Tibial artery (tissue), 4 donors: ENCODE data around the gene MRPL40.

Experiments
- DNase-seq, 2 donors: peaks; one replicate each; pipeline ENCODE4 v3.0.0-alpha.2; 2019
- H3K27ac ChIP-seq, 2 donors: fragments of 200-600 bp; sonication (generic) in 1 of 2; 1 replicate in 1 of 2; 2 replicates in 1 of 2; pipeline ENCODE4 v1.5.1; 2018 to 2019; ENCODE audit warnings: mild to moderate bottlenecking in 1 of 2
- H3K27me3 ChIP-seq, 2 donors: fragments of 200-600 bp; sonication (generic) in 1 of 2; one replicate each; pipeline versions ENCODE4 v1.5.1 to v1.6.0; 2016 to 2019
- H3K36me3 ChIP-seq, 3 donors: fragments of 200-600 bp; sonication (generic) in 2 of 3; one replicate each; pipeline ENCODE4 v1.5.1; 2016 to 2019; ENCODE audit warnings: mild to moderate bottlenecking in 2 of 3
- H3K4me1 ChIP-seq, 4 donors: fragments of 200-600 bp; sonication (generic) in 2 of 4; 1 replicate in 3 of 4; 2 replicates in 1 of 4; pipeline ENCODE4 v1.5.1; 2016 to 2019
- H3K4me3 ChIP-seq, 2 donors: fragments of 200-600 bp; sonication (generic) in 1 of 2; 1 replicate in 1 of 2; 2 replicates in 1 of 2; pipeline ENCODE4 v1.5.1; 2018 to 2019; ENCODE audit warnings: mild to moderate bottlenecking in 2 of 2
- H3K9me3 ChIP-seq, 3 donors: fragments of 200-600 bp; sonication (generic) in 1 of 3; one replicate each; pipeline ENCODE4 v1.5.1; 2016 to 2019
- intact Hi-C: fragments of 100-400 bp; cut with DNase I; formaldehyde crosslinking; loops from one replicate; pipeline ENCODE4 v1.15.0; 2023; ENCODE audit warnings: low total_unique reads
- TF ChIP-seq, protein P1 (sequence below), 2 experiments: fragments of 200-600 bp in 1 of 2; fragments of 450-650 bp in 1 of 2; IDR thresholded peaks; one replicate each; pipeline ENCODE4 v1.5.1; 2017 to 2019; ENCODE audit warnings: antibody characterized with exemption in 2 of 2, mild to moderate bottlenecking in 1 of 2, moderate library complexity in 1 of 2

Gene MRPL40

DNA sequence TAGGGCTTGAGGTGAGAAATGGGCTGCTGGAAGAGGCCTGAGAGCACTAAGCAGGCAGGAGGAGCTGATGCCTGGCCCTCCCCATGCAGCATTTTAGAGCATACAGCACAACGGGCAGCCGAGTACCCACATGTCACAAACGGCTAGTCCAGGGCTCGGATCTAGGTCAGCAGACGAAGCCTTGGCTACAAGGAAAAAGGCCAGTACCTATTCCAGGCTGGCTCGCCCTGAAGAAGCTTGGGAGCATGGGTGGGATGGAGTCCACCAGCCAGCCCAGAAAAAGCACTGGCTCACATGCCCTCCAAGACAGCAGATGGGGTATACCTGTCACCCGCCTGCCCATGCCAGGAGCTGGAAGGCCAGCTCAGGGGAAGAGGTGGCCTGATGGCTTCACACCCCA is 37.1 kb downstream of the MRPL40 start:
- no peaks in the 10 kb centered on the region for H3K27me3 ChIP-seq
- intact Hi-C loops = no loop called here
- H3K27ac ChIP-seq = no peak overlapping the region
- H3K4me1 ChIP-seq = no peaks in the 10 kb centered on the region
- no peaks in the 10 kb centered on the region for H3K9me3 ChIP-seq
- TF ChIP-seq, protein P1, sequence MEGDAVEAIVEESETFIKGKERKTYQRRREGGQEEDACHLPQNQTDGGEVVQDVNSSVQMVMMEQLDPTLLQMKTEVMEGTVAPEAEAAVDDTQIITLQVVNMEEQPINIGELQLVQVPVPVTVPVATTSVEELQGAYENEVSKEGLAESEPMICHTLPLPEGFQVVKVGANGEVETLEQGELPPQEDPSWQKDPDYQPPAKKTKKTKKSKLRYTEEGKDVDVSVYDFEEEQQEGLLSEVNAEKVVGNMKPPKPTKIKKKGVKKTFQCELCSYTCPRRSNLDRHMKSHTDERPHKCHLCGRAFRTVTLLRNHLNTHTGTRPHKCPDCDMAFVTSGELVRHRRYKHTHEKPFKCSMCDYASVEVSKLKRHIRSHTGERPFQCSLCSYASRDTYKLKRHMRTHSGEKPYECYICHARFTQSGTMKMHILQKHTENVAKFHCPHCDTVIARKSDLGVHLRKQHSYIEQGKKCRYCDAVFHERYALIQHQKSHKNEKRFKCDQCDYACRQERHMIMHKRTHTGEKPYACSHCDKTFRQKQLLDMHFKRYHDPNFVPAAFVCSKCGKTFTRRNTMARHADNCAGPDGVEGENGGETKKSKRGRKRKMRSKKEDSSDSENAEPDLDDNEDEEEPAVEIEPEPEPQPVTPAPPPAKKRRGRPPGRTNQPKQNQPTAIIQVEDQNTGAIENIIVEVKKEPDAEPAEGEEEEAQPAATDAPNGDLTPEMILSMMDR (IDR thresholded peaks at IDR 0.05) = no peak
- H3K36me3 ChIP-seq = peaks cover 74 to 100% (median 100%) of the 10 kb centered on the region in 3 donors
- no peak overlapping the region for H3K4me3 ChIP-seq
- no peak for DNase-seq

DNA sequence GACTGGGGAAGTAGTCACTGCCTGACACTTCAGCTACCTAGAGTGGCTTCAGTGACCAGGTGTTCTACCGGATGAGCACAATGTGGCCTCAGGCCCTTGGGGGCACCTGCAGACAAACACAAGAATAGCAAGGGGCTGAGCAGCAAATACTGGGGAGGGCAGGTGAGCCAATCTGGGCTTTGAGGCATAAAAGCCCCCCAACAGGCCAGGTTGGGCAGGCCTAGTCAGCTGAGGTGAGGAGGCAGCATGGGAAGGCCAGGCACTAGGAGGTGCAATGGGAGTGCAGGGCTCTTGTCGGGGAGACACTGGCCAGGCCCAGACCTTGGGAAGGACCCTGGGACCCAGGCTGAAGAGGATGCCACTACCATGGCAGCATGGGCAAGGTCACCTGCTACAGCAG is 37.7 kb downstream of the MRPL40 start:
- intact Hi-C loops = no loop called here
- peaks cover 74 to 100% (median 99%) of the 10 kb centered on the region in 3 donors for H3K36me3 ChIP-seq
- no peaks in the 10 kb centered on the region for H3K4me1 ChIP-seq
- no peak overlapping the region for H3K27ac ChIP-seq
- H3K9me3 ChIP-seq = no peaks in the 10 kb centered on the region
- no peak overlapping the region for H3K4me3 ChIP-seq
- TF ChIP-seq, protein P1 (IDR thresholded peaks at IDR 0.05) = no peak
- no peak for DNase-seq
- no peaks in the 10 kb centered on the region for H3K27me3 ChIP-seq

DNA sequence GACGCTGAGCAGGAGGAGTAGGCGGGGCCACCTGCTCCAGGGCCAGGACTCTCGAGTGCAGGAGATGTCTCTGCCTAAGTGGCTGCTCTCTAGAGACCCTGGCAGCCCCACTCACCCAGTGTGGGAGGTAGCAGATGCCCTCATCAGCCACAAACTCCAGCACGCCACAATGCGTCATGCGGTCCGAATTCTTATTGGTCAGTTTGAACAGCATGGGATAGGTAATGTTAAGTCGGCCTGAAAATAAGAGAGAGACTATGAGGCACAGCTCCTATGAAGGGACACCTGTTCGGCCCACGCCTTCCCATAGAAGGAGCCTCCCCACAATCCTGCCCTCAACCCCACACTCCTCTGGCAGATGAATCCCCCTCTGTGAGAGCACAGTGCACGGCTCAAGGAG is 39.2 kb downstream of the MRPL40 start:
- no peak overlapping the region for H3K27ac ChIP-seq
- DNase-seq = no peak
- intact Hi-C loops = no loop called here
- TF ChIP-seq, protein P1 (IDR thresholded peaks at IDR 0.05) = no peak
- H3K36me3 ChIP-seq = peaks cover 60 to 91% (median 83%) of the 10 kb centered on the region in 3 donors
- H3K27me3 ChIP-seq = no peaks in the 10 kb centered on the region
- H3K9me3 ChIP-seq = no peaks in the 10 kb centered on the region
- peaks cover 0 to 3% (median 0%) of the 10 kb centered on the region in 4 donors for H3K4me1 ChIP-seq
- no peak overlapping the region for H3K4me3 ChIP-seq

DNA sequence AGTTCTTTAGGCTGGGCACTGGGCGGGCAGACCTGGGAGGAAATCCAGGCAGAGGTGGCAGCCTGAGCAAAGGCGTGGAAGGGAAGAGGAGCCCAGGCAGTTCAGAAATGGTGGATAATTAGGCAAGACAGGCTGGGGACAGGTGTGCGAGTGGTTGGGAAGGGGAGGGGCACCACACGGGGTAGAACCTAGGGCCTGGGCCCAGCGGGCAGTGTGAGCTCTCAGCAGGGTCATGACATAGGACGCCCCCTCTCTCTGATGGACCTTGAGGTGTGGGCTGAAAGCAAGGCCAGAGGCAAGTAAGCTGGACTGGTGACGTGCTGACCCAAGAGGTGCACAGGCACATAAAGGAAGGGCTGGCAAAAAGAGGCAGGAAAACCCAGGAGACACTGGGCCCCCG is 39.9 kb downstream of the MRPL40 start:
- Histone ChIP-seq H3K27me3 (no peaks in the 10 kb centered on the region), H3K4me3 (no peak overlapping the region), H3K4me1 (peaks cover 0 to 5% (median 1%) of the 10 kb centered on the region in 4 donors), H3K36me3 (peaks cover 54 to 85% (median 77%) of the 10 kb centered on the region in 3 donors), H3K27ac (no peak overlapping the region), H3K9me3 (no peaks in the 10 kb centered on the region)
- no peak for DNase-seq
- TF ChIP-seq, protein P1 (IDR thresholded peaks at IDR 0.05) = no peak
- intact Hi-C loops = no loop called here

DNA sequence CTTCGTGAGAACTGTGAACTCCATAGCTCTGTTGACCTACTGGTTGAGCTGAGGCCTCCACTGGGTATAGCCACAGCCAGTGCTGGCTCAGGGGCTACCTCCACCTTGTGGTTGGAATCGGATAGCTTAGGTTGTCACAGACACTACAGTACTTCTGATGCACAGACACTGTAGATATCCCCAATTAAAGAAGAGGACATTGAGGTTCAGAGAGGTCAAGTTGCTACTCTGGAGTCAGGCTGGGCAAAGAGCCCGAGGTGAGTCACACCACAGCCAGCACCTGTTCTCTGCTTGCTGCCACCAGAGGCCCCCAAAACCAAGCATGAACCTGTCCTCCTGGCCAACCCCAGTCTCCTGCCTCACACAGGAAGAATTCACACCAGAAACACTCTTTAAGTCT is 41.2 kb downstream of the MRPL40 start:
- intact Hi-C loops = no loop called here
- TF ChIP-seq, protein P1 (IDR thresholded peaks at IDR 0.05) = no peak
- peaks cover 40 to 71% (median 63%) of the 10 kb centered on the region in 3 donors for H3K36me3 ChIP-seq

DNA sequence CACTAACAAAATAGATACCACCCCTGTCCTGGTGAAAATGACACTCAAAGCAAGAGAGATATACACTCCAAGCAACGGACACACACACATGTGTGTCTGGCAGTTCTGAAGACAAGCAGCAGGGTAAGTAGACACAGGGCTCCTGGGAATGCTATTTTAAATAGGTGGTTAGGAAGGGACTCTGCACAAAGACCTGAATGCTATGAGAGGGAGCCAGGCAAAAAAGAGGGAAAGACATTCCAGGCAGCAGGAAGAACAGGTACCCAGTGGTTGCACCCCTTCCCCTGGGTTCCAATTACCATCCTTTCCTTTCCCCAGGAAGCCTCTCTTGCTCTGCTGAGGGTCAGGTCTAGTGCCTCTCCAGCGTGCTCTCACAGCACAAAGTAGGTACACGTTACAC is 43.7 kb downstream of the MRPL40 start:
- intact Hi-C loops = loop anchor here (5.0 kb wide), 2 partner anchors 241 to 299 kb away; partner anchors contain the start of gene SLC25A1

More for the DNA sequence above, 41.2 kb downstream of the MRPL40 start:
- Histone ChIP-seq H3K27me3 (no peaks in the 10 kb centered on the region), H3K9me3 (no peaks in the 10 kb centered on the region), H3K27ac (no peak overlapping the region), H3K4me3 (no peak overlapping the region), H3K4me1 (peaks cover 0 to 16% (median 7%) of the 10 kb centered on the region in 4 donors)
- no peak for DNase-seq

More for the DNA sequence above, 43.7 kb downstream of the MRPL40 start:
- Histone ChIP-seq H3K27ac (no peak overlapping the region), H3K36me3 (peaks cover 16 to 47% (median 39%) of the 10 kb centered on the region in 3 donors), H3K27me3 (no peaks in the 10 kb centered on the region), H3K4me1 (peaks cover 0 to 23% (median 12%) of the 10 kb centered on the region in 4 donors), H3K4me3 (no peak overlapping the region), H3K9me3 (no peaks in the 10 kb centered on the region)
- TF ChIP-seq, protein P1 (IDR thresholded peaks at IDR 0.05) = no peak
- no peak for DNase-seq
